AG09319 (cell line): ENCODE measurements around the gene PYY.
"Not testable (repeated sequence)": the region's sequence is repeated elsewhere in the genome, so short reads cannot be mapped to it uniquely, and the experiment has no call there.

ENCODE experiments used
- DNase-seq: peaks from one replicate; pipeline ENCODE4 v3.0.0-alpha.2; 2010; ENCODE audit warnings: low read depth; ENCODE audit errors: extremely low read depth
- TF ChIP-seq, protein P1 (sequence below): IDR thresholded peaks from 2 replicates; pipeline ENCODE4 v1.5.1; 2011; ENCODE audit warnings: low read depth, mild to moderate bottlenecking, inconsistent platforms, low read length, moderate library complexity

Gene PYY

GRCh38 chr17:43953746-43954145, at the start of gene PYY:
TSS of gene PYY (minus strand) at chr17:43953940. CDS start at chr17:43953483, 457 bp downstream.
- TF ChIP-seq, protein P1, sequence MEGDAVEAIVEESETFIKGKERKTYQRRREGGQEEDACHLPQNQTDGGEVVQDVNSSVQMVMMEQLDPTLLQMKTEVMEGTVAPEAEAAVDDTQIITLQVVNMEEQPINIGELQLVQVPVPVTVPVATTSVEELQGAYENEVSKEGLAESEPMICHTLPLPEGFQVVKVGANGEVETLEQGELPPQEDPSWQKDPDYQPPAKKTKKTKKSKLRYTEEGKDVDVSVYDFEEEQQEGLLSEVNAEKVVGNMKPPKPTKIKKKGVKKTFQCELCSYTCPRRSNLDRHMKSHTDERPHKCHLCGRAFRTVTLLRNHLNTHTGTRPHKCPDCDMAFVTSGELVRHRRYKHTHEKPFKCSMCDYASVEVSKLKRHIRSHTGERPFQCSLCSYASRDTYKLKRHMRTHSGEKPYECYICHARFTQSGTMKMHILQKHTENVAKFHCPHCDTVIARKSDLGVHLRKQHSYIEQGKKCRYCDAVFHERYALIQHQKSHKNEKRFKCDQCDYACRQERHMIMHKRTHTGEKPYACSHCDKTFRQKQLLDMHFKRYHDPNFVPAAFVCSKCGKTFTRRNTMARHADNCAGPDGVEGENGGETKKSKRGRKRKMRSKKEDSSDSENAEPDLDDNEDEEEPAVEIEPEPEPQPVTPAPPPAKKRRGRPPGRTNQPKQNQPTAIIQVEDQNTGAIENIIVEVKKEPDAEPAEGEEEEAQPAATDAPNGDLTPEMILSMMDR = no peak
- no peak for DNase-seq

- DNase-seq = peak; percentile 38
- TF ChIP-seq, protein P1 = no peak
Measured at GRCh38 chr17:44002141-44002848, 48.6 kb upstream of the PYY start.

DNA sequence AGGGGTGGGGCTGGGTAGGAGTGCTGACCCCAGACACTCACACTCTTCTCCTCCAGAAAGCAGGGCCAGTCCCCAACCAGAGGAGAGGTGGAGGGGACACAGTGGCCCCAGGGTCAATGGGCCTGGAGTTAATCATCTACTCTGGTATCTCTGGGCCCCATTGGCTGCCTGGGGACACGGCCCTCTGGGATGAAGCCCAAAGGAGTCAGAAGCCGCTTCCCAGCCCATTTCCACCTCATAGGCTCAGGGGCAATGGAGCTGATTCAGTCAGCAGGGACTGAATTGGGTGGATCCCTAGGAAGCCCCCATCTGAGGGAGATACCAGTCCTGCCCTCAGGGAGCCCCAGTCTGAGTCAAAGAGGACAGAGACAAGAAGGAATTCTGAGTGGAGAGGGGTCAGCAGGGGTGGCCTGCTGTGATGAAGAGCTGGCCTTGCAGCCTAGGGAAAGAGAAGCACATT, 47.8 kb upstream of the PYY start:
- TF ChIP-seq, protein P1 = no peak
- DNase-seq = no peak

GRCh38 chr17:44000871-44001460, 47.2 kb upstream of the PYY start:
- no peak for DNase-seq
- TF ChIP-seq, protein P1 = no peak

DNA sequence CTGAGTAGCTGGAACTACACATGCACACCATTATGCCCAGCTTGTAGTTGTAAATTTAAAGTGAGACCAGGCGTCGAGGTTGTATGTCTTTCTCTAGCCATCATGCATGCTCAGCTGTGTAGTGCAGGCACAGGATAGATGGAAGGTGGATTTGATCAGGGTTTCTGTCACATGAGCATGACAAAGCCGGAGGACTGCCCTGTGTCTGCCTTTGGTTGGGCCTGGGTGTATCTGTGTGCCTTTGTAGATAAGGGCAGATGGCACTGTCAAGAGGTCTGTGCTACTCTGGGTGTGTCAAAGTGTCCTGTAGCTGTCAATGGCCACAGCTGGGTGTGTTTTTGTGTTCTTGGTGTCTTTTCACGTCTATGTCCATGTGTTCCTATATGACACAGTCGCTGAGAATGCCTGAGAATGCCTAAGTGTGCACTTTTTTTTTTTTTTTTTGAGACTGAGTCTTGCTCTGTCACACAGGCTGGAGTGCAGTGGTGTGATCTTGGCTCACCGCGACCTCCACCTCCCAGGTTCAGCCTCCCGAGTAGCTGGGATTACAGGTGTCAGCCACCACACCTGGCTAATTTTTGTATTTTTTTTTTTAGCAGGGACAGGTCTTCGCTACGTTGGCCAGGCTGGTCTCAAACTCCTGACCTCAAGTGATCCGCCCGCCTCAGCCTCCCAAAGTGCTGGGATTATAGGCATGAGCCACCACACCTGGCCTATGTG, 46.6 kb upstream of the PYY start:
- TF ChIP-seq, protein P1 = no peak
- no peak for DNase-seq

GRCh38 chr17:43999024-43999423, 45.3 kb upstream of the PYY start:
- DNase-seq = no peak
- TF ChIP-seq, protein P1 = no peak

DNA sequence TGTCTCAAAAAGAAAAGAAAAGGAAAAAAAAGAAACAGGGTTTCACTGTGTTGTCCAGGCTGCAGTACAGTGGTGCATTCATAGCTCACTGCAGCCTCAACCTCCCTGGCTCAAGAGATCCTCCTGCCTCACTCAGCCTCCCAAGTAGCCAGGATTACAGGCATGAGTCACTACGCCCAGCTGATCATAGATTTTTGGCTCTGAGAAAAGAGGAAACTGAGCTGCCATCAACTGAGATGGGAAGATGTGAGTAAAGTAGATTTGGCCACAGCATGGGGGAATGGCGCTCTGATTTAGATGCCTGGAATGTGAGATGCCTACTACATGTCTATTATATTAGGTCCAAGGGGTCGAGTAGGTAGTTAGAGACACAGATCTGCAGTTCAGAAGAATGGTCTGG, 44.8 kb upstream of the PYY start:
- TF ChIP-seq, protein P1 = no peak
- DNase-seq = no peak

GRCh38 chr17:43997180-43997579, 43.4 kb upstream of the PYY start:
- not testable (repeated sequence) for DNase-seq
